ENCODE measurements around the gene BAMBI. TPM values are rescaled to one million over a fixed set of nuclear protein-coding genes. Genes with fewer than 3 reads are reported as not detected.
"Not testable (repeated sequence)": the region's sequence is repeated elsewhere in the genome, so short reads cannot be mapped to it uniquely, and the experiment has no call there.

The BAMBI gene
- total and polyA plus RNA-seq, 2 donors = 0.80 to 1.3 TPM

DNA sequence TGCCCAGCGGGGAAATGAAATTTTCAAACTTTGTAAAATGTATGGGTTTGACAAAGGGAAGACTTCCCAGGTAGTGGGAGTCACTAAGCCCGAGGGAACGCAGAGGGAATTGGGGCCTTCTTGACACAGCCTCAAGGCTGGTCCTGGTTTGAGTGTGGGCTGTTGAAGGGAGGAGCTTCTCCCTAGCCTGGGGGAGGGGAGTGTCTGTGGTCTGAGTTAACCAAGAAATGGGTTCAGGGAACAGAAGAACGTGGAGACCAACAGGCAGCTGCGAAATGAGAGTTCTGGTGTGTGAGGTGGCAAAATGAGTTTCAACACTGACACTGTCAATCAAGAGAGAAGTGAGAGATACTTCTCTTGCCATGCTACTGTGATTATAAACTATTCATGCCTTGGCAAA lies 32.7 kb upstream of the BAMBI start:
- DNase-seq (ENCODE audit: low read depth in 6 of 9, low spot score in 9 of 9) = no peak
- Histone ChIP-seq H3K36me3 (ENCODE audit: control insufficient read depth in 2 of 2, insufficient read depth in 2 of 2, low read length in 1 of 2) (no peaks in the 10 kb centered on the region), H3K4me3 (ENCODE audit: low read length in 2 of 2) (no peak overlapping the region), H3K27me3 (ENCODE audit: control insufficient read depth in 2 of 2, insufficient read depth in 1 of 2, low read length in 1 of 2) (no peaks in the 10 kb centered on the region), H3K27ac (ENCODE audit: low read depth in 1 of 2, low read length in 1 of 2) (no peak overlapping the region), H3K9me3 (ENCODE audit: control insufficient read depth in 2 of 2, insufficient read depth in 1 of 2, low read length in 1 of 2) (no peaks in the 10 kb centered on the region), H3K4me1 (ENCODE audit: control insufficient read depth in 2 of 2, insufficient read depth in 2 of 2, low read length in 2 of 2) (no peaks in the 10 kb centered on the region)
- 59% methylated on average over 5 of the region's 5 CpGs for WGBS

DNA sequence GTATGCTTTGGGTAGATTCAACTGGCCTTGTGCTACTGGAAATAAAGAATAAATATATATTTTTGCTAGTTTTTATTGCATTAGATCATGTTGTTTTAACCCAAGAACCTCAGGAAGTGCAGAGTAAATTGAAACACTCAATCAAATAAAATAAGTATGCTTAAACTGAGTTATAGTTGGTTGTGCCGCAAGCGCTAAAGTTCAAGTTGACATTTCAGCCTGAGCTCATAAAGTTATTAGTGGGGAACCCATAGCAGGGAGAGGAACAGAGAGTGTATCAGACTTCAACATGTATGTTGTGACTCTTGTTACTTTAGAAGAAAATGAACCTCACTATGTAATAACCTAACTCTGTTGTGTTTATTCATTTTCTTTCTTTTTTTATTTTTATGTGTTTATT lies 25.2 kb upstream of the BAMBI start:
- no peak for DNase-seq (ENCODE audit: low read depth in 6 of 9, low spot score in 9 of 9)
- no peaks in the 10 kb centered on the region for H3K36me3 ChIP-seq (ENCODE audit: control insufficient read depth in 2 of 2, insufficient read depth in 2 of 2, low read length in 1 of 2)
- no peak overlapping the region for H3K27ac ChIP-seq (ENCODE audit: low read depth in 1 of 2, low read length in 1 of 2)
- H3K4me1 ChIP-seq (ENCODE audit: control insufficient read depth in 2 of 2, insufficient read depth in 2 of 2, low read length in 2 of 2) = no peaks in the 10 kb centered on the region
- H3K9me3 ChIP-seq (ENCODE audit: control insufficient read depth in 2 of 2, insufficient read depth in 1 of 2, low read length in 1 of 2) = no peaks in the 10 kb centered on the region
- no peaks in the 10 kb centered on the region for H3K27me3 ChIP-seq (ENCODE audit: control insufficient read depth in 2 of 2, insufficient read depth in 1 of 2, low read length in 1 of 2)
- H3K4me3 ChIP-seq (ENCODE audit: low read length in 2 of 2) = no peak overlapping the region
- WGBS = 51% methylated on average over 2 of the region's 2 CpGs

DNA sequence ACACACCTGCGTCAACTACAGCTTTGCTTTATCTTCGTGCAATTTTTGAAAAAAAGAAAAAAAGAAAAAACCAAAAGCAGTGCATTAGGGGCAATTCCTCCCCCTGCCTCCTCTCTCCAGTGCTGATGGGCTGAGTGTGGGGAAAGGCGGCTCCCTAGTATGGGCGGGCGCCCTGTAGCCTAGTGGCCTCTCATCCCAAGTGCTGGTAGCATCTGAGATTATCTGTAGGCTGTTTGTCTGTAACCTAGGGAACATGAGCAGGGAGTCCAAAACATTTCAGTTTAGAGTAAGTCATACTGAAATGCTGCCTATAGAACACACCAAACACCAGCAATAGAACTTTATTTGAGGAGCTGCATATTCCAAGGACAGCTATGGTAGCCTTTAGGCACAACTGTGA lies 24.6 kb upstream of the BAMBI start:
- Histone ChIP-seq H3K36me3 (ENCODE audit: control insufficient read depth in 2 of 2, insufficient read depth in 2 of 2, low read length in 1 of 2) (no peaks in the 10 kb centered on the region), H3K27me3 (ENCODE audit: control insufficient read depth in 2 of 2, insufficient read depth in 1 of 2, low read length in 1 of 2) (no peaks in the 10 kb centered on the region), H3K9me3 (ENCODE audit: control insufficient read depth in 2 of 2, insufficient read depth in 1 of 2, low read length in 1 of 2) (no peaks in the 10 kb centered on the region), H3K4me3 (ENCODE audit: low read length in 2 of 2) (no peak overlapping the region), H3K4me1 (ENCODE audit: control insufficient read depth in 2 of 2, insufficient read depth in 2 of 2, low read length in 2 of 2) (no peaks in the 10 kb centered on the region), H3K27ac (ENCODE audit: low read depth in 1 of 2, low read length in 1 of 2) (no peak overlapping the region)
- WGBS = 98% methylated on average over 5 of the region's 5 CpGs
- DNase-seq (ENCODE audit: low read depth in 6 of 9, low spot score in 9 of 9) = no peak

DNA sequence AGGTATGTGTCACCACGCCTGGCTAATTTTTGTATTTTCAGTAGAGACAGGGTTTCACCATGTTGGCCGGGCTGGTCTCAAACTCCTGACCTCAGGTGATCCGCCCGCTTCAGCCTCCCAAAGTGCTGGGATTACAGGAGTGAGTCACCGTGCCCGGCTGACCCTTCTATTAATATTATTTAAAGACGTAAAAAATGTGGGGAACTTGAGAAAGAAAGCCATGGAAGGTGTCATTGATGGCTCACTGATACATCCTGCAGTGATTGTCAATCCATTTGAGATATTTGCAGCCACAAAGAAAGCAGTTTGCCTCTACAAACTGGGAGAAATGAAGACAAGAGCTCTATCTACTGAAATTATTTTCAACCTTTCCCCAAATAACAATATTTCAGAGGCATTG lies 18.5 kb upstream of the BAMBI start:
- not testable (repeated sequence) for H3K27me3 ChIP-seq (ENCODE audit: control insufficient read depth in 2 of 2, insufficient read depth in 1 of 2, low read length in 1 of 2); H3K36me3 ChIP-seq (ENCODE audit: control insufficient read depth in 2 of 2, insufficient read depth in 2 of 2, low read length in 1 of 2); H3K4me1 ChIP-seq (ENCODE audit: control insufficient read depth in 2 of 2, insufficient read depth in 2 of 2, low read length in 2 of 2); H3K27ac ChIP-seq (ENCODE audit: low read depth in 1 of 2, low read length in 1 of 2); H3K4me3 ChIP-seq (ENCODE audit: low read length in 2 of 2); H3K9me3 ChIP-seq (ENCODE audit: control insufficient read depth in 2 of 2, insufficient read depth in 1 of 2, low read length in 1 of 2); DNase-seq (ENCODE audit: low read depth in 6 of 9, low spot score in 9 of 9)
- 91% methylated on average over 7 of the region's 7 CpGs for WGBS

DNA sequence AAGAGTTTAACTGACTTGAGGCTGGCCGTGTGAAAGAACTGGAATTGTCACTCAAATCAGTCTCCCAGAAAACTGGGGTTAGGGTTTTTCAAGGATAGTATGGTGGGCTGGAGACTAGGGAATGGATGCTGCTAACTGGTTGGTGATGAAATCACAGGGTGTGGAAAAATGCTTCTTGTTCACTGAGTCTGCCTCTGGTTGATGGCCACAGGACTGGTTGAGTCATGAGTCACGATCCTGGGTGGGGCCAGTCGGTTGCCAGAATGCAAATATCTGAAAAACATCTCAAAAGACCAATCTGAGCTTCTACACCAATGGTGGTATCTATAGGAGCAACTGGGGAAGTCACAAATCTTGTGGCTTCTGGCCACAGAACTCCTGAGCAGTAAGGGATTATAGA lies 16.3 kb upstream of the BAMBI start:
- H3K4me1 ChIP-seq (ENCODE audit: control insufficient read depth in 2 of 2, insufficient read depth in 2 of 2, low read length in 2 of 2) = no peaks in the 10 kb centered on the region
- peaks cover 0 to 7% of the 10 kb centered on the region in 2 donors for H3K27me3 ChIP-seq (ENCODE audit: control insufficient read depth in 2 of 2, insufficient read depth in 1 of 2, low read length in 1 of 2)
- no peak overlapping the region for H3K4me3 ChIP-seq (ENCODE audit: low read length in 2 of 2)
- WGBS = 54% methylated on average over 3 of the region's 3 CpGs
- H3K36me3 ChIP-seq (ENCODE audit: control insufficient read depth in 2 of 2, insufficient read depth in 2 of 2, low read length in 1 of 2) = no peaks in the 10 kb centered on the region
- H3K27ac ChIP-seq (ENCODE audit: low read depth in 1 of 2, low read length in 1 of 2) = no peak overlapping the region
- H3K9me3 ChIP-seq (ENCODE audit: control insufficient read depth in 2 of 2, insufficient read depth in 1 of 2, low read length in 1 of 2) = no peaks in the 10 kb centered on the region
- no peak for DNase-seq (ENCODE audit: low read depth in 6 of 9, low spot score in 9 of 9)

DNA sequence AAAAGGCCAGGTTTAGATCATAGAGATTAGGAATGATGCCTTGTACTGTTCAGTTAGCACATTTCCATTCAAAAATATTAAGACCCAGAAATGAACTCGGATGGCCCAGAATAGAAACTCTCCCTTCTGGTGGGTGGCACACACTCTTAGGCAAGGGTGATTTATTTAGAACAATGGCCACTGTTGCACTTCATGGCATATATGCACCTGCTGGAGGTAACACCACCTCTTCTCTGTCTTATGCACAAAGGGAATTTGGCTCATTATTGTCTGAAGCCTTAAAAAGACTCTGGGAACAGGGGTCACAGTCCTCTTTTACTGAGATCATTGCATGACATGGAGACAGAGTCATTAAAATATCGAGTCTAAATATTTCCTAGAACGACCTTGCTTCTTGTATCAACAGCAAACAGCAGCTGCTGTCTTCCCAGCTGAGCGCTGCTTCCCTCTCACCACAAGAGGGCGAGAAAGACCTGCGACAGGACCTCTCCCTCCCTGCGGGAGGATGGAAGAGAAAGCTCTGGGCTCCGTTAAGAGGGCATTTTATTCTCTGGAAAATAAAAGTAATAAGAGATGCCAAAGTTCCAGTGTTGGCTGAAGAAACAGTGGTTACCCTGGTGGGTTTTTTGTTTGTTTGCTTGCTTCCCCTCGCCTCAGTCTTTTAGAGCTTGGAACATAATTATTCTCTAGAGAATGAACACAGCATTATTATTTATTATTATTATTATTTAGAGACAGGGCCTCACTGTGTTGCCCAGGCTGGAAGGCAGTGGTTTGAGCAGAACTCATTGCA lies 13.5 kb upstream of the BAMBI start:
- H3K27me3 ChIP-seq (ENCODE audit: control insufficient read depth in 2 of 2, insufficient read depth in 1 of 2, low read length in 1 of 2) = peaks cover 23 to 32% of the 10 kb centered on the region in 2 donors
- peak in 8 of 9 donors; percentile 37 to 80 (median 58) for DNase-seq (ENCODE audit: low read depth in 6 of 9, low spot score in 9 of 9)
- no peaks in the 10 kb centered on the region for H3K4me1 ChIP-seq (ENCODE audit: control insufficient read depth in 2 of 2, insufficient read depth in 2 of 2, low read length in 2 of 2)
- no peaks in the 10 kb centered on the region for H3K36me3 ChIP-seq (ENCODE audit: control insufficient read depth in 2 of 2, insufficient read depth in 2 of 2, low read length in 1 of 2)
- no peak overlapping the region for H3K27ac ChIP-seq (ENCODE audit: low read depth in 1 of 2, low read length in 1 of 2)
- WGBS = 13% methylated on average over 9 of the region's 9 CpGs
- H3K4me3 ChIP-seq (ENCODE audit: low read length in 2 of 2) = no peak overlapping the region
- no peaks in the 10 kb centered on the region for H3K9me3 ChIP-seq (ENCODE audit: control insufficient read depth in 2 of 2, insufficient read depth in 1 of 2, low read length in 1 of 2)

DNA sequence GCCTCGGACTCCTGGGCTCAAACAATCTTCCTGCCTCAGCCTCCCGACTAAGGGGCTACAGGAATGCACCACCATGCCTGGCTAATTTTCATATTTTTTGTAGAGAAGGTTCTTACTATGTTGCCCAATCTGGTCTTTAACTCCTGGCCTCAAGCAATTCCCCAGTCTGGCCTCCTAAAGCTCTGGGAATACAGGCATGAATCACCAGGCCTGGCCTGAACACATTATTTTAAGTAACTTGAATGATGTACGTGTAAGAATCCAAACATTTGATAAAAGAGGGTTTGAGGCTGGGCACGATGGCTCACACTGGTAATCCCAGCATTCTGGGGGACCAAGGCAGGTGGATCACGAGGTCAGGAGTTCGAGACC lies 13.0 kb upstream of the BAMBI start:
- DNase-seq (ENCODE audit: low read depth in 6 of 9, low spot score in 9 of 9) = no peak
- no peaks in the 10 kb centered on the region for H3K36me3 ChIP-seq (ENCODE audit: control insufficient read depth in 2 of 2, insufficient read depth in 2 of 2, low read length in 1 of 2)
- no peaks in the 10 kb centered on the region for H3K4me1 ChIP-seq (ENCODE audit: control insufficient read depth in 2 of 2, insufficient read depth in 2 of 2, low read length in 2 of 2)
- no peaks in the 10 kb centered on the region for H3K9me3 ChIP-seq (ENCODE audit: control insufficient read depth in 2 of 2, insufficient read depth in 1 of 2, low read length in 1 of 2)
- no peak overlapping the region for H3K27ac ChIP-seq (ENCODE audit: low read depth in 1 of 2, low read length in 1 of 2)
- WGBS = 65% methylated on average over 6 of the region's 6 CpGs
- H3K27me3 ChIP-seq (ENCODE audit: control insufficient read depth in 2 of 2, insufficient read depth in 1 of 2, low read length in 1 of 2) = peaks cover 29 to 38% of the 10 kb centered on the region in 2 donors
- no peak overlapping the region for H3K4me3 ChIP-seq (ENCODE audit: low read length in 2 of 2)

DNA sequence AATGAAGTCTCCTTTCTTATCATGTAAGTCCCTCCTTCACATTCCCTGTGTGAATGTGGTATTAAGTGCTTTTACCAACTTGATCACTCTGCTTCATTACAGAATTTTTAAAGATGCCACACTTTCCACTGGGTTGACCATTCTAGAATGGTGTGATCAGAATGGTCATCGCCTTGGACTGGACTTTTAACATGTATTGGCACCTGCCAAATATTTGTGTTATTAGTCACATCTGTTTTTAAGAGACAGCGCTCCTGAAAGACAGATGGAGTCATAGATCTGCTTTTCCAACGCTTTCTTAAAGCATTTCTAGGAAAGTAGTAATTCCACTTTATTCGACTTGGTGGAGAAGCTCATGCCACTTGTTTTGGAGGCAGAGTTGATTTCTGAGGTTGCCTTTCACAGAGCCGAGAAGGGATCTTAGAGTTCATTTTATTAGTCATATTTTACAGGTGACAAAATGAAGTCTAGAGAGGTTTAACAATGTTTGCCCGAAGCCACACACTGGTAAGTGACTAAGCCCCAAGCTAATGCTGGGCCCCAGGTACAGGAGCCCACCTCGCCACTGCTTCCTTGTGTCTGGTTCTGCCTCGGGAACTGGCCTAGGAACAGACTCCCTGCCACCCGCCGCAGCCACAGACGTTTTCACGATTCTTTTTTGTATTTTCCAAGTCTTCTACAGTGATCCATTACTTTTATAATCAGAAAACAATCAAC lies 10.4 kb upstream of the BAMBI start:
- Histone ChIP-seq H3K27ac (ENCODE audit: low read depth in 1 of 2, low read length in 1 of 2) (no peak overlapping the region), H3K4me3 (ENCODE audit: low read length in 2 of 2) (no peak overlapping the region), H3K9me3 (ENCODE audit: control insufficient read depth in 2 of 2, insufficient read depth in 1 of 2, low read length in 1 of 2) (no peaks in the 10 kb centered on the region), H3K36me3 (ENCODE audit: control insufficient read depth in 2 of 2, insufficient read depth in 2 of 2, low read length in 1 of 2) (no peaks in the 10 kb centered on the region), H3K4me1 (ENCODE audit: control insufficient read depth in 2 of 2, insufficient read depth in 2 of 2, low read length in 2 of 2) (no peaks in the 10 kb centered on the region), H3K27me3 (ENCODE audit: control insufficient read depth in 2 of 2, insufficient read depth in 1 of 2, low read length in 1 of 2) (peaks cover 41 to 59% of the 10 kb centered on the region in 2 donors)
- DNase-seq (ENCODE audit: low read depth in 6 of 9, low spot score in 9 of 9) = no peak
- 92% methylated on average over 12 of the region's 12 CpGs for WGBS

DNA sequence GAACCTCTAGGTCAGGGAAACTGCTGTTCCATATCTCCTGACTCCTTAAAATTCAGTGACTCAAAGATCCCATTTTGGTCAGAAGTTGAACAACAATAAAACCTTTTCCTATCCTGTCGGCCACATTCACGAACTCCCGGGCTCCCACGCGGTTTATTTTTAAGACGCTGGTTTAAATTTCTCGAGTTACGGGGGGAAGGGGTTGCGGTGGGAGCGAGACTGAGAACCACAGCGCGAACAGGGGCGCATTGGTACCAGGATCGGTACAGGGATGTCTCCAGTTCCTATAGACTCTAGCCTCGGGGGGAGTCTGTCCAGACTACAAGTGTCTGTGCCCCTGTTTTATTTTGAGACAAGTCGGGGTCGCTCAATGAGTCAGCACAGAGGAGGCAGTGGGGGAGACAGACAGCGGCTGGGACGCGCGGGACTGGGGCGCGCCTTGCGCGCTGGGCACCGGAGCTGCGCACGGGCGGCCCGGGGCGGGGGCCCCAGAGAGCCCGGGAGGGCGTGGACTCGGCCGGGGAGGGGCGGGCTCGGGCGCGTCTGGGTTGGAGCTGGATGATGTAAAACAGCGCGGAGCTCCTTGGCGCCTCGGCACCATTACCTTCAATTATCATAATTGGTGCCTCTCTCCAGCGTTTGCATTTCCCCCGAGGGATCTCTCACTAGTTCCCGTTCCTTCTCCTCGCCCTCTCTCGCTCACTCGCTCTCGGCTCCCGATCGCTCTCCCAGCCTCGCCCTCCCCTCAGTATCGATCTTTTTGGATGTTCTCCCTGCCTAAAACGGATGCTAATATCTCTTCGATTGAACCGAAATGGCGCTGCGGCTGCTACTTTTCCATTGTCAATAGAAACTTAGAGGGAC lies 8.7 kb upstream of the BAMBI start:
- Histone ChIP-seq H3K4me1 (ENCODE audit: control insufficient read depth in 2 of 2, insufficient read depth in 2 of 2, low read length in 2 of 2) (no peaks in the 10 kb centered on the region), H3K27ac (ENCODE audit: low read depth in 1 of 2, low read length in 1 of 2) (no peak overlapping the region), H3K4me3 (ENCODE audit: low read length in 2 of 2) (peak overlapping the region in 1 of 2 donors; percentile 5), H3K27me3 (ENCODE audit: control insufficient read depth in 2 of 2, insufficient read depth in 1 of 2, low read length in 1 of 2) (peaks cover 41 to 71% of the 10 kb centered on the region in 2 donors), H3K36me3 (ENCODE audit: control insufficient read depth in 2 of 2, insufficient read depth in 2 of 2, low read length in 1 of 2) (no peaks in the 10 kb centered on the region), H3K9me3 (ENCODE audit: control insufficient read depth in 2 of 2, insufficient read depth in 1 of 2, low read length in 1 of 2) (no peaks in the 10 kb centered on the region)
- peak in 1 of 9 donors; percentile 22 for DNase-seq (ENCODE audit: low read depth in 6 of 9, low spot score in 9 of 9)
- WGBS = 2% methylated on average over 59 of the region's 59 CpGs
